Measurements from ENCODE around the gene RIBC2.
"Not testable (repeated sequence)": the region's sequence is repeated elsewhere in the genome, so short reads cannot be mapped to it uniquely, and the experiment has no call there.

Gene RIBC2

DNA sequence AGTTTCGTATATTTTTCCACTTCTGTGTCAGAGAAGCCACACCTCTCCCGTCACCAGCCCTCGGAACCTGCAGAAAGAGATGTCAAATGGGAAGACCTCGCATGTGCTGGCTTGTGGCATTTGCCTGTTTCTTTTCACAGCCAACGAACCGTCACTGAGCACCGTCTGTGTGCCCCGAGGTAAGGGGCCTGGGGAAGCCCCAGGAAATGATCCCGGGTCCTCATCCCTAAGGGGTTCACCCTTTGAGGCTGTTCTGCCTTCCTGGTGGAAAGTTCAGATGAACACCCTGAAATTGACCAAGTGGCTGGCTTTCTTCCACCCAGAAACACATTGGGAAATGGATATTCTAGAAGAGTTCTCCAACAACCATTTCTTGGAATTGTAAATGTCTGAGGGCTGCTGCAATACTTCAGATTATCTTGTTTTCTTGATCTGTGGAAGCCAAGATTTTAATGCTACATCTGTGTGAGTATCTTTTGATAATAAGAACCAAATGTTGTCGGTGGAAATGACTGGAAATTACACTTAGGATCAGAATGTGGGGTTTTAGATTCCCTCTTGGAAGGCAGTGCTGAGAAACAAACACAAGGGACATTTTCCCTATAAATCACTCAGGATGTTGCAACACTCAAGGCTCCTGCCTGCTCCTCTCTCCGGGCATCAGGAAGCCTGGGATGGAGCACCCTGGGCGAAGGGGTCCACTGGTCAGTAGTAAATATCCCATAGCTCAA, 37.6 kb downstream of the RIBC2 start:
- no peak for DNase-seq

- DNase-seq = no peak
These were observed 38.5 kb downstream of the RIBC2 start for GRCh38 chr22:45451972-45452371.

- DNase-seq = no peak
These were observed 39.3 kb downstream of the RIBC2 start for GRCh38 chr22:45452565-45453379.

DNA sequence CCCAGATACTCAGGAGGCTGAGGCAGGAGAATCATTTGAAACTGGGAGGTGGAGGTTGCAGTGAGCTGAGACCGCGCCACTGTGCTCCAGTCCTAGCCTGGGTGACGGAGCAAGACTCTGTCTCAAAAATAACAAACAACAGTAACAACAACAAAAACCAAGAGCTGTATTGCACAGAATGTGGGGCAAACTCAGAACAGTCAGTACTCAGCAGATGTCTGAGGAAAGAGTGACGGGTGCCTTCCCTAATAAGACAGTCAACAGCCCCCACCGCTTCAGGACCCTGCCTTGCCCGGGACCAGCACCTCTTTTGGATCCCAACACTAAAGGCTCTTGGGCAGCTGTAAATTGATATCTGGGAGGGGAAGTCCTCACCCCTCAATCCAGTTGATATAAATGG, 40.3 kb downstream of the RIBC2 start:
- DNase-seq = no peak

GRCh38 chr22:45454275-45454674, 40.8 kb downstream of the RIBC2 start:
- no peak for DNase-seq

DNA sequence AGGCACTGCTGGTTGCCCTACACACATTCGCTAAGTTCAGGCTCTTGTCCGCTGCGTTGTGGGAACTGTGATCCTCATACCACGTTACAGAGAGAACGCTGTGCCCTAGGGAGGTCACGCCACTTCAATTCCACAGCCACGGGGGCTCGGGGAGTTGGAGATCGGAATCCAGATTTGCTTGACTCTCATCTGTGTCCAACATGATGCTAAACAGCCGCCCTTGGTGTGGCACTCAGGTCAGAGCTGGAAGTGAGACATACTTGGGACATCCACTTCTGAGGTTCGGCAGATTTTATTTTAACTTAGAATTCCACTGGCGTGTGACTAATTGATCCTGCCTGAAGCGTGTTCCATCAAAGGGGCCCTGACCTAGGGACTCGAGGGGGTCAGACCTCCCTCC, 41.7 kb downstream of the RIBC2 start:
- no peak for DNase-seq

GRCh38 chr22:45455621-45456020, 42.1 kb downstream of the RIBC2 start:
- no peak for DNase-seq

DNA sequence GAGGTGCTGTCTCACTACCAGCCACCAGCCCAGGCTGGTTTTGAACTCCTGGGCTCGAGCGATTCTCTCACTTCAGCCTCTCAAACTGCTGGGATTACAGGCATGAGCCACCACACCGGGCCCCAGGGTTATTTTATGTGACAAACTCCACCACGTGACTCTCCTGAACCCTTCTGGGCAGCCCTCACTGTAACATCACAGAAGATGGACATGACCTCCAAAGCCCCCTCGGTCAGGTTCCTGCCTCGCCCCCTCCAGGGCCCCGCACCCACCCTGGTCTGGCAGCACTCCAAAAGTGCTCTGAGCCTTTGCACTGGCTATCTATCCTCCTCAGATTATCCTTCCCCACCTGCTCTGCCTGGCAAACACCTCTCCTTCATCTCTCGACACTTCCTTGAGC, 43.3 kb downstream of the RIBC2 start:
- no peak for DNase-seq

DNA sequence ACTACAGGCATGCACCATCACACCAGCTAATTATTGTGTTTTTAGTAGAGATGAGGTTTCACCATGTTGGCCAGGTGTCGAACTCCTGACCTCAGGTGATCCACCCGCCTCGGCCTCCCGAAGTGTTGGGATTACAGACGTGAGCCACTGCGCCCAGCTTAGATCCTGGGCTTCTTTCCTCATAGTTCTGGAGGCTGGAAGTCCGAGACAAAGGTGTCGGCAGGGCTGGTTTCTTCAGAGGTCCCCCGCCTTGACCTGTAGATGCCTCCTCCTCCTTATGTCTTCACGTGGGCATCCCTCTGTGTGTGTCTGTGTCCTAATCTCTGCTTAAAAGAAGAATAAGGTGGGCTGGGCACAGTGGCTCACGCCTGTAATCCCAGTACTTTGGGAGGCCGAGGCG, 45.0 kb downstream of the RIBC2 start:
- no peak for DNase-seq

GRCh38 chr22:45459235-45459634, 45.7 kb downstream of the RIBC2 start:
- DNase-seq = no peak

- no peak for DNase-seq
These were observed 47.0 kb downstream of the RIBC2 start for GRCh38 chr22:45460288-45461109.

GRCh38 chr22:45462034-45462655, 48.7 kb downstream of the RIBC2 start:
- no peak for DNase-seq

DNA sequence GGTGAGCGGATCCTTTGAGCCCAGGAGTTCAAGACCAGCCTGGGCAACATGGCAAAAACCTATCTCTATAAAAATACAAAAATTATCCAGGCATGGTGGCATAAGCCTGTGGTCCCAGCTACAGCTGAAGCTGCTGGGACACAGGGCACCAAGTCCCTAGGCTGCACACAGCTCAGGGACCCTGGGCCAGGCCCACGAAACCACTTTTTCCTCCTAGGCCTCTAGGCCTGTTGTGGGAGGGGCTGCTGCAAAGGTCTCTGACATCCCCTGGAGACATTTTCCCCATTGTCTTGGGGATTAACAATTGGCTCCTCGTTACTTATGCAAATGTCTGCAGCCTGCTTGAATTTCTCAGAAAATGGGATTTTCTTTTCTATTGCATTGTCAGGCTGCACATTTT, 50.2 kb downstream of the RIBC2 start:
- not testable (repeated sequence) for DNase-seq

DNA sequence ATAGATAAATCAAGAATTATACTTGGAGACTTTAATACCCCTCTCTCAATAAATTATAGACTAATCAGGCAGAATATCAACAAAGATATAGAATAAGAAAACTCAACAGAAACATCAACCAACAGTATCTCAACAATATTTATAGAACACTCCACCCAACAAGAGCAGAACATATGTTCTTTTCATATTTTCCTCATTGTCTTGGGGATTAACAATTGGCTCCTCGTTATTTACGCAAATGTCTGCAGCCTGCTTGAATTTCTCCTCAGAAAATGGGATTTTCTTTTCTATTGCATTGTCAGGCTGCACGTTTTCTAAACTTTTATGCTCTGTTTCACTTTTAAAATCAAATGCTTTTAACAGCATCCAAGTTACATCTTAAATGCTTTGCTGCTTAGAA, 52.1 kb downstream of the RIBC2 start:
- no peak for DNase-seq

- no peak for DNase-seq
These were observed 55.4 kb downstream of the RIBC2 start for GRCh38 chr22:45468872-45469271.

- DNase-seq = no peak
These were observed 56.0 kb downstream of the RIBC2 start for GRCh38 chr22:45469281-45470073.

- no peak for DNase-seq
These were observed 57.4 kb downstream of the RIBC2 start for GRCh38 chr22:45470871-45471270.

DNA sequence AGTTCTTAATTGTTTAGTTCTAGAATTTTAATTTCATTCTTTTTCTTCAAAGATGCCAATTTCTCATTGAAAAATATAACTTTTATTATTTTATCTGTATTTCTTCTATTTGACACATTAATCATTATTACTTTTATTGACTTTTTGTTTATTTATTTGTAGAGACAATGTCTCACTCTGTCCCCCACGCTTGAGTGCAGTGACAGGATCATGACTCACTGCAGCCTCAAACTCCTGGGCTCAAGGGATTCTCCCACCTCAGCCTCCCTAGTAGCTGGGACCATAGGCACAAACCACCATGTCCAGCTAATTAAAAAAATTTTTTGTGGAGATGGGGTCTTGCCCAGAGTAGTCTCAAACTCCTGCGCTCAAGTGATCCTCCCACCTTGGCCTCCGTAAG, 58.9 kb downstream of the RIBC2 start:
- no peak for DNase-seq

- DNase-seq = no peak
These were observed 60.2 kb downstream of the RIBC2 start for GRCh38 chr22:45473626-45474237.

DNA sequence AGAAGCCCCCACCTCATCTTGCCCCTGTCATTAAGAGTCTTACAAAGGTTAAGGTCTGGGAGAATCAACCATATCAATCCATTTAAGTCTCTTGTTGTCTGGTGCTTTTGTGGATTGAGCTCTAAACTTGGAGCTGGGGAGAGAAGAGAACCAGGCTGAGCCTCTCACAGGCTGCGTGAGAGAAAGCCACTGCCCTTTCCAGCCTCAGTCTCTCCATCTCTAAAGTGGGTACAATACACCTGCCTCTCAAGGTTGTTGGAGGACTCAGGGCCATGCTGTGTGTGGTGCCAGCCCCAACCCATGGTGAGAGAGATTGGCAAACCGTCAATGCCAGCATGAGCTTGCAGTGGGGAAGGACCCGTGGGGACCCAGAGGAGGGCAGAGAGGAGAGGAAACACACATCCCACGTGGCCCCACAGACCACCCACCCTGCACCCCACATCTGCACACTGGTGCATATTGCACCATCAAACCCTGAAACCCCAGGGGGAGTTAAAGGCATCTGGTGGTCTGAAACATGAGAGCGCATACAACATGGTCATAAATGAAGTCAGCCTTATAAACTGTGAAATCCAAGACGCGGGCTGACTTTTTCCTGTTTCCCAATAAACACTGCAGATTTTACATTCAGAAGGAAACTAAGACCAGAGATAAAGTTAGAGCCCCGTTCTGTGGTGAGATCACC, 61.7 kb downstream of the RIBC2 start:
- no peak for DNase-seq

DNA sequence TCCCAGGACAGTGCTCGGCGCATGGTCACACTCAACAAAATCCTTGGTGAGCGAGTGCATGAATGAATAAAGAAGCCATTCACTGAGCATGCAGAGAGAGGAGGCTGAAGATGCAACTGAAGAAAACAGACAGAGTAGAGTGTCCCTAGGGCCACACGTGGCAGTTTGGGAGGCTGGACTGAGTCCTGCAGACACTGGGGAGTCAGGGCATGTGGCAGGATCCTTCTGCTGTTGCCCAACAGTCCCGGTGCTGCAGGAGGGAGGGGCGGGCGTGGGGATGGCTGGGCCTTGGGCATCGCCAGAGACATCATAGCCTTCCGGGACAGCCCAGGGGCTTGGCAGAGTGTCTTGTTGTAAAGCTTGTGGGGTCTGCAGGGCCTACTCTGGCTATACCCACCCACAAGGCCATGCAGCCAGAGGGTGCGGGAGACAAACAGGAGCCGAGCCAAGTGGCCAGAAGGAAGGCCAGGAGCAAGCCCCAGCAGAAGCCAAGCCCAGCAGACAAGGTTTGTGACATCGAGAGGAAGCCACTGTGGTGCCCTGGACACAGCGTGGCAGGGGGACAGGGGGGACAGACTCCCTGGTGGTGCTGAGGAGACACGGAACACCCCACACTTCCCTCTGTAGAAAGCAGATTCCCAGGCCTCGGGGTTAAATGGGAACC, 62.5 kb downstream of the RIBC2 start:
- no peak for DNase-seq

Measured in GDM1 (cell line).